Measurements from ENCODE around the gene CD248. TPM values are rescaled to one million over a fixed set of nuclear protein-coding genes. Genes with fewer than 3 reads are reported as not detected.
A peak's percentile ranks its signal among the peaks of the same experiment; 100 is the strongest.

Gene CD248
- total and polyA plus RNA-seq, 8 donors, result 0.58 to 66.9 (median 5.7) TPM

DNA sequence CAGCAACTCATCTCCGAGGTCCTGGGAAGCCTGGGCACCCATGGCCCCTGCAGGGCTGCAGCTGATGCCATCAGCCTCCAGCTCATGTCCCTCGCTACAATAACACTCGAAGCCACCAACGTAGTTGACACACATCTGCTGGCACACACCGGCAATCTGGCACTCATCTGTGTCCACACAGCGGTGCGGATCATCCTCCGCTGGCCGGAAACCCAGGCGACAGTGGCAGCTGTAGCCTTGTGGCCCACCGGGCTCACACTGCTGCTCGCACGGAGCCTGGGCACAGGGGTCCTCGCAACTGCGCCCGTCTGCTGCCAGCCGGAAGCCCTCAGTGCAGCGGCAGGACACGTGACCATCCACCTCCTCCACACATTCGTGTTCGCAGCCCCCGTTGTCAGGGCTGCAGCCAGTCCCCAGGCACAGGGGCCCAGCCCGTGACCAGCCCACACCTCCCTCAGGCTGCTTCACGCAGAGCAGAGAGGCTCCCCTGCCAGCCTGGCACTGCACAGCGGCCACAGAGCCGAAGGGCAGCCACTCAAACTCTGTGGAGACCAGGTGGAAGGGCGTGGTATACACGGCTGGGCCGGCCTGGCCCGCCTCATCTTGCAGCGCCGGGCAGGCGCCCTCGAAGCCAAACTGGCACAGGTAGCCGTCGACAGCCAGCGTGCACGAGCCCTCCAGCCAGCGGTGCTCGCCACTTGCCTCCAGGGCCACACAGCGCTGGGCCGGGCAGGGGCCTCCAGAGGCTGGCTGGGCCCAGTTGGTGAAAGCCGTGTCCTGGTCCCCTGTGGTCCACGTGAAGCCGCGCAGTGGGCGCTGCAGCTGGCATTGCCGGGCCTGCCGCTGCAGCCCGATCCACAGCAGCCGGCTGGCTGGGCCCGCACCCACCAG is 678 bp downstream of the CD248 start:
- Histone ChIP-seq H3K4me1 (peaks cover 48 to 69% (median 65%) of the 10 kb centered on the region in 4 donors), H3K9me3 (no peaks in the 10 kb centered on the region), H3K4me3 (peak overlapping the region; percentile 46 to 56 (median 52)), H3K27ac (peak overlapping the region; percentile 53 to 94 (median 84)), H3K36me3 (no peaks in the 10 kb centered on the region), H3K27me3 (peaks cover 0 to 12% (median 0%) of the 10 kb centered on the region in 3 donors)
- TF ChIP-seq, protein P1, sequence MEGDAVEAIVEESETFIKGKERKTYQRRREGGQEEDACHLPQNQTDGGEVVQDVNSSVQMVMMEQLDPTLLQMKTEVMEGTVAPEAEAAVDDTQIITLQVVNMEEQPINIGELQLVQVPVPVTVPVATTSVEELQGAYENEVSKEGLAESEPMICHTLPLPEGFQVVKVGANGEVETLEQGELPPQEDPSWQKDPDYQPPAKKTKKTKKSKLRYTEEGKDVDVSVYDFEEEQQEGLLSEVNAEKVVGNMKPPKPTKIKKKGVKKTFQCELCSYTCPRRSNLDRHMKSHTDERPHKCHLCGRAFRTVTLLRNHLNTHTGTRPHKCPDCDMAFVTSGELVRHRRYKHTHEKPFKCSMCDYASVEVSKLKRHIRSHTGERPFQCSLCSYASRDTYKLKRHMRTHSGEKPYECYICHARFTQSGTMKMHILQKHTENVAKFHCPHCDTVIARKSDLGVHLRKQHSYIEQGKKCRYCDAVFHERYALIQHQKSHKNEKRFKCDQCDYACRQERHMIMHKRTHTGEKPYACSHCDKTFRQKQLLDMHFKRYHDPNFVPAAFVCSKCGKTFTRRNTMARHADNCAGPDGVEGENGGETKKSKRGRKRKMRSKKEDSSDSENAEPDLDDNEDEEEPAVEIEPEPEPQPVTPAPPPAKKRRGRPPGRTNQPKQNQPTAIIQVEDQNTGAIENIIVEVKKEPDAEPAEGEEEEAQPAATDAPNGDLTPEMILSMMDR (IDR thresholded peaks at IDR 0.05), result no peak
- no peak for TF ChIP-seq POLR2A (IDR thresholded peaks at IDR 0.05)
- no peak for TF ChIP-seq EP300 (IDR thresholded peaks at IDR 0.05)
- no peak for TF ChIP-seq POLR2AphosphoS5 (IDR thresholded peaks at IDR 0.05)
- intact Hi-C loops (cut with DNase I; ENCODE audit: low total_unique reads), result loop anchor here (10.0 kb wide), 1 partner anchor 69 kb away; no protein-coding TSS in a partner anchor
- WGBS, 5 donors, result 61 to 76% (median 66%) methylated on average over 30 to 52 of the region's 52 CpGs
- peak in 1 of 2 donors; percentile 47 for DNase-seq

GRCh38 chr11:66315498-66315885 is 1.4 kb downstream of the CD248 start:
- H3K36me3 ChIP-seq, result no peaks in the 10 kb centered on the region
- peak overlapping the region in 4 of 5 donors; percentile 84 to 94 (median 86) for H3K27ac ChIP-seq
- 76 to 84% (median 79%) methylated on average over 9 to 14 of the region's 14 CpGs for WGBS, 5 donors
- peaks cover 0 to 12% (median 0%) of the 10 kb centered on the region in 3 donors for H3K27me3 ChIP-seq
- H3K4me1 ChIP-seq, result peaks cover 48 to 69% (median 65%) of the 10 kb centered on the region in 4 donors
- peak overlapping the region; percentile 46 to 56 (median 52) for H3K4me3 ChIP-seq
- intact Hi-C loops (cut with DNase I; ENCODE audit: low total_unique reads), result loop anchor here (10.0 kb wide), 1 partner anchor 69 kb away; no protein-coding TSS in a partner anchor
- no peak for DNase-seq
- no peaks in the 10 kb centered on the region for H3K9me3 ChIP-seq
- TF ChIP-seq EP300 (IDR thresholded peaks at IDR 0.05) (no peak), POLR2A (IDR thresholded peaks at IDR 0.05) (no peak), POLR2AphosphoS5 (IDR thresholded peaks at IDR 0.05) (no peak)
- TF ChIP-seq, protein P1 (IDR thresholded peaks at IDR 0.05), result no peak

GRCh38 chr11:66314561-66315497 is 2.0 kb downstream of the CD248 start:
- Histone ChIP-seq H3K4me1 (peaks cover 48 to 69% (median 65%) of the 10 kb centered on the region in 4 donors), H3K4me3 (peak overlapping the region; percentile 26 to 56 (median 50)), H3K27ac (peak overlapping the region; percentile 26 to 94 (median 88)), H3K36me3 (no peaks in the 10 kb centered on the region), H3K27me3 (peaks cover 0 to 12% (median 0%) of the 10 kb centered on the region in 3 donors), H3K9me3 (no peaks in the 10 kb centered on the region)
- intact Hi-C loops (cut with DNase I; ENCODE audit: low total_unique reads), result loop anchor here (10.0 kb wide), 1 partner anchor 70 kb away; no protein-coding TSS in a partner anchor
- no peak for DNase-seq
- TF ChIP-seq POLR2AphosphoS5 (IDR thresholded peaks at IDR 0.05) (no peak), EP300 (IDR thresholded peaks at IDR 0.05) (no peak), POLR2A (IDR thresholded peaks at IDR 0.05) (no peak)
- TF ChIP-seq, protein P1 (IDR thresholded peaks at IDR 0.05), result no peak
- 71 to 85% (median 82%) methylated on average over 6 to 17 of the region's 17 CpGs for WGBS, 5 donors

DNA sequence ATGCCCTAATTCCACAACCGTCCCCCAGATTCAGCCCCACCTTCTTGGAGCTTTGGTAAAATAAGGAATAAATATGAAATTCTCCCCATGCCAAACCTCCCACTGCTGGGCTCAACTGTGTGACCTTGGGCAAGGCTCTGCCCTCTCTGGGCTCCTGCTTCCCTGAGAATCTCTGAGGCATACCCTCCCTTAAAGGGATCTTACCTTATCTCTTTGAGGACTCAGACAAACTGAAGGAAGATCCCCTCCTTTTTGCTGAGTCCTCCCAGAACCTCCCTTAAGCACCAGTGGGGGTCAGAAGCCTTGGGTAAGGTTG is 2.7 kb downstream of the CD248 start:
- peak overlapping the region; percentile 80 to 94 (median 88) for H3K27ac ChIP-seq
- 39 to 92% (median 73%) methylated on average over 1 of the region's 1 CpG for WGBS, 5 donors
- H3K36me3 ChIP-seq, result no peaks in the 10 kb centered on the region
- TF ChIP-seq EP300 (IDR thresholded peaks at IDR 0.05) (no peak), POLR2AphosphoS5 (IDR thresholded peaks at IDR 0.05) (no peak), POLR2A (IDR thresholded peaks at IDR 0.05) (no peak)
- TF ChIP-seq, protein P1 (IDR thresholded peaks at IDR 0.05), result no peak
- peaks cover 48 to 69% (median 65%) of the 10 kb centered on the region in 4 donors for H3K4me1 ChIP-seq
- H3K27me3 ChIP-seq, result peaks cover 0 to 12% (median 0%) of the 10 kb centered on the region in 3 donors
- peak overlapping the region in 3 of 4 donors; percentile 26 to 55 (median 46) for H3K4me3 ChIP-seq
- no peaks in the 10 kb centered on the region for H3K9me3 ChIP-seq
- DNase-seq, result no peak
- intact Hi-C loops (cut with DNase I; ENCODE audit: low total_unique reads), result loop anchor here (10.0 kb wide), 1 partner anchor 71 kb away; no protein-coding TSS in a partner anchor

All from stomach (tissue), 9 donors.